ENCODE data around the gene FAM168A.

- TF ChIP-seq CTCF (IDR thresholded peaks at IDR 0.05; ENCODE audit: poor library complexity) (no peak), EZH2 (IDR thresholded peaks at IDR 0.05; ENCODE audit: borderline replicate concordance) (no peak), EZH2phosphoT487 (IDR thresholded peaks at IDR 0.05; ENCODE audit: low read depth, severe bottlenecking, unreplicated experiment) (no peak)
These were observed 235.7 kb downstream of the FAM168A start for GRCh38 chr11:73361953-73362776.
